ENCODE data around the gene UMAD1. TPM values are rescaled to one million over a fixed set of nuclear protein-coding genes. Genes with fewer than 3 reads are reported as not detected.

The UMAD1 gene
- total and polyA plus RNA-seq, 2 donors from 2014 or later: 18.0 to 20.3 TPM

- Histone ChIP-seq H3K27ac (ENCODE audit: low read depth in 2 of 2, low read length in 2 of 2) (no peak overlapping the region), H3K9me3 (ENCODE audit: control insufficient read depth in 2 of 3, insufficient read depth in 1 of 3, low read length in 3 of 3) (no peaks in the 10 kb centered on the region), H3K27me3 (ENCODE audit: control insufficient read depth, insufficient read depth, low read length) (no peaks in the 10 kb centered on the region), H3K4me3 (ENCODE audit: low read length in 3 of 3) (no peak overlapping the region), H3K9ac (ENCODE audit: low read length in 3 of 3) (no peak overlapping the region), H3K4me1 (ENCODE audit: control insufficient read depth in 2 of 3, insufficient read depth in 2 of 3, low read depth in 1 of 3, low read length in 3 of 3) (no peaks in the 10 kb centered on the region), H3K36me3 (ENCODE audit: control insufficient read depth in 2 of 3, insufficient read depth in 3 of 3, low read length in 3 of 3) (no peaks in the 10 kb centered on the region)
- no peak for TF ChIP-seq CTCF (IDR thresholded peaks at IDR 0.05; ENCODE audit: borderline replicate concordance, extremely low read depth, insufficient read depth)
- intact Hi-C loops (cut with DNase I): no loop called here
- FAIRE-seq (no peak), DNase-seq (no peak)
Observed at GRCh38 chr7:7614018-7614741, 26.4 kb upstream of the UMAD1 start.

- no peaks in the 10 kb centered on the region for H3K9me3 ChIP-seq (ENCODE audit: control insufficient read depth in 2 of 3, insufficient read depth in 1 of 3, low read length in 3 of 3)
- no peak for TF ChIP-seq CTCF (IDR thresholded peaks at IDR 0.05; ENCODE audit: borderline replicate concordance, extremely low read depth, insufficient read depth)
- H3K9ac ChIP-seq (ENCODE audit: low read length in 3 of 3): no peak overlapping the region
- no peak overlapping the region for H3K27ac ChIP-seq (ENCODE audit: low read depth in 2 of 2, low read length in 2 of 2)
- intact Hi-C loops (cut with DNase I): no loop called here
- FAIRE-seq (no peak), DNase-seq (no peak)
- H3K36me3 ChIP-seq (ENCODE audit: control insufficient read depth in 2 of 3, insufficient read depth in 3 of 3, low read length in 3 of 3): no peaks in the 10 kb centered on the region
- no peaks in the 10 kb centered on the region for H3K4me1 ChIP-seq (ENCODE audit: control insufficient read depth in 2 of 3, insufficient read depth in 2 of 3, low read depth in 1 of 3, low read length in 3 of 3)
- H3K27me3 ChIP-seq (ENCODE audit: control insufficient read depth, insufficient read depth, low read length): no peaks in the 10 kb centered on the region
- H3K4me3 ChIP-seq (ENCODE audit: low read length in 3 of 3): no peak overlapping the region
Observed at GRCh38 chr7:7617550-7617949, 23.0 kb upstream of the UMAD1 start.

- H3K27ac ChIP-seq (ENCODE audit: low read depth in 2 of 2, low read length in 2 of 2): no peak overlapping the region
- no peaks in the 10 kb centered on the region for H3K36me3 ChIP-seq (ENCODE audit: control insufficient read depth in 2 of 3, insufficient read depth in 3 of 3, low read length in 3 of 3)
- H3K4me1 ChIP-seq (ENCODE audit: control insufficient read depth in 2 of 3, insufficient read depth in 2 of 3, low read depth in 1 of 3, low read length in 3 of 3): no peaks in the 10 kb centered on the region
- no peak overlapping the region for H3K9ac ChIP-seq (ENCODE audit: low read length in 3 of 3)
- no peaks in the 10 kb centered on the region for H3K9me3 ChIP-seq (ENCODE audit: control insufficient read depth in 2 of 3, insufficient read depth in 1 of 3, low read length in 3 of 3)
- no peak for TF ChIP-seq CTCF (IDR thresholded peaks at IDR 0.05; ENCODE audit: borderline replicate concordance, extremely low read depth, insufficient read depth)
- H3K27me3 ChIP-seq (ENCODE audit: control insufficient read depth, insufficient read depth, low read length): no peaks in the 10 kb centered on the region
- FAIRE-seq: no peak
- intact Hi-C loops (cut with DNase I): no loop called here
- no peak for DNase-seq
- no peak overlapping the region for H3K4me3 ChIP-seq (ENCODE audit: low read length in 3 of 3)
Observed at GRCh38 chr7:7618410-7618809, 22.1 kb upstream of the UMAD1 start.

- intact Hi-C loops (cut with DNase I): no loop called here
- Histone ChIP-seq H3K27me3 (ENCODE audit: control insufficient read depth, insufficient read depth, low read length) (no peaks in the 10 kb centered on the region), H3K4me3 (ENCODE audit: low read length in 3 of 3) (no peak overlapping the region), H3K9me3 (ENCODE audit: control insufficient read depth in 2 of 3, insufficient read depth in 1 of 3, low read length in 3 of 3) (no peaks in the 10 kb centered on the region), H3K36me3 (ENCODE audit: control insufficient read depth in 2 of 3, insufficient read depth in 3 of 3, low read length in 3 of 3) (no peaks in the 10 kb centered on the region), H3K27ac (ENCODE audit: low read depth in 2 of 2, low read length in 2 of 2) (no peak overlapping the region), H3K9ac (ENCODE audit: low read length in 3 of 3) (no peak overlapping the region), H3K4me1 (ENCODE audit: control insufficient read depth in 2 of 3, insufficient read depth in 2 of 3, low read depth in 1 of 3, low read length in 3 of 3) (no peaks in the 10 kb centered on the region)
- DNase-seq (no peak), FAIRE-seq (no peak)
- TF ChIP-seq CTCF (IDR thresholded peaks at IDR 0.05; ENCODE audit: borderline replicate concordance, extremely low read depth, insufficient read depth): no peak
Observed at GRCh38 chr7:7620236-7620635, 20.3 kb upstream of the UMAD1 start.
